ENCODE results near the gene PARD6B. TPM values are rescaled to one million over a fixed set of nuclear protein-coding genes. Genes with fewer than 3 reads are reported as not detected.

Gene PARD6B
- total RNA-seq, 1 donor from 2014 or later: 45.7 TPM

GRCh38 chr20:50720026-50720425 lies 11.4 kb upstream of the PARD6B start:
- H3K9me3 Mint-ChIP-seq: no peaks in the 10 kb centered on the region
- H3K27ac Mint-ChIP-seq: no peak overlapping the region
- peaks cover 16% of the 10 kb centered on the region for H3K4me1 ChIP-seq
- TF ChIP-seq EZH2phosphoT487 (IDR thresholded peaks at IDR 0.05) (no peak), CTCF (IDR thresholded peaks at IDR 0.05) (no peak), EZH2 (IDR thresholded peaks at IDR 0.05) (no peak)
- H3K79me2 ChIP-seq (ENCODE audit: low read depth): no peaks in the 10 kb centered on the region
- H4K20me1 ChIP-seq (ENCODE audit: low read depth): no peaks in the 10 kb centered on the region
- no peak for DNase-seq (ENCODE audit: low spot score)
- H3K4me3 ChIP-seq: no peak overlapping the region
- no peaks in the 10 kb centered on the region for H3K27me3 ChIP-seq
- H3K4me2 ChIP-seq: no peak overlapping the region
- H3K27me3 Mint-ChIP-seq (ENCODE audit: insufficient read depth, low read depth): peaks cover 6% of the 10 kb centered on the region
- no peaks in the 10 kb centered on the region for H3K36me3 Mint-ChIP-seq
- H3K27ac ChIP-seq: no peak overlapping the region
- H3K9me3 ChIP-seq (ENCODE audit: low read depth): no peaks in the 10 kb centered on the region
- H3K4me1 Mint-ChIP-seq: peaks cover 12% of the 10 kb centered on the region
- H3K9ac ChIP-seq: no peak overlapping the region
- peaks cover 18% of the 10 kb centered on the region for H3F3A ChIP-seq (ENCODE audit: low read depth)
- no peak overlapping the region for H2AFZ ChIP-seq (replicated peaks)
- no peak overlapping the region for H3K4me3 Mint-ChIP-seq
- H3K36me3 ChIP-seq: no peaks in the 10 kb centered on the region

GRCh38 chr20:50720582-50720981 lies 10.8 kb upstream of the PARD6B start:
- Mint-ChIP-seq H3K27ac (no peak overlapping the region), H3K27me3 (ENCODE audit: insufficient read depth, low read depth) (peaks cover 6% of the 10 kb centered on the region), H3K4me1 (peaks cover 12% of the 10 kb centered on the region), H3K4me3 (no peak overlapping the region), H3K9me3 (no peaks in the 10 kb centered on the region), H3K36me3 (no peaks in the 10 kb centered on the region)
- H3K9ac ChIP-seq: no peak overlapping the region
- H3K4me1 ChIP-seq: peaks cover 21% of the 10 kb centered on the region
- no peaks in the 10 kb centered on the region for H3K79me2 ChIP-seq (ENCODE audit: low read depth)
- no peak overlapping the region for H2AFZ ChIP-seq (replicated peaks)
- no peaks in the 10 kb centered on the region for H3K27me3 ChIP-seq
- H3K4me3 ChIP-seq: no peak overlapping the region
- DNase-seq (ENCODE audit: low spot score): no peak
- no peaks in the 10 kb centered on the region for H4K20me1 ChIP-seq (ENCODE audit: low read depth)
- H3K4me2 ChIP-seq: no peak overlapping the region
- H3F3A ChIP-seq (ENCODE audit: low read depth): peaks cover 24% of the 10 kb centered on the region
- H3K36me3 ChIP-seq: no peaks in the 10 kb centered on the region
- TF ChIP-seq EZH2 (IDR thresholded peaks at IDR 0.05) (no peak), EZH2phosphoT487 (IDR thresholded peaks at IDR 0.05) (no peak), CTCF (IDR thresholded peaks at IDR 0.05) (no peak)
- no peaks in the 10 kb centered on the region for H3K9me3 ChIP-seq (ENCODE audit: low read depth)
- H3K27ac ChIP-seq: no peak overlapping the region

GRCh38 chr20:50721881-50722281 lies 9.5 kb upstream of the PARD6B start:
- no peaks in the 10 kb centered on the region for H3K9me3 ChIP-seq (ENCODE audit: low read depth)
- Mint-ChIP-seq H3K36me3 (no peaks in the 10 kb centered on the region), H3K4me3 (no peak overlapping the region), H3K4me1 (peaks cover 16% of the 10 kb centered on the region), H3K9me3 (no peaks in the 10 kb centered on the region), H3K27me3 (ENCODE audit: insufficient read depth, low read depth) (peaks cover 6% of the 10 kb centered on the region), H3K27ac (peak overlapping the region; percentile 51)
- no peaks in the 10 kb centered on the region for H3K79me2 ChIP-seq (ENCODE audit: low read depth)
- DNase-seq (ENCODE audit: low spot score): no peak
- no peak overlapping the region for H2AFZ ChIP-seq (replicated peaks)
- H3K4me2 ChIP-seq: no peak overlapping the region
- no peaks in the 10 kb centered on the region for H3K36me3 ChIP-seq
- no peaks in the 10 kb centered on the region for H4K20me1 ChIP-seq (ENCODE audit: low read depth)
- peaks cover 24% of the 10 kb centered on the region for H3K4me1 ChIP-seq
- H3F3A ChIP-seq (ENCODE audit: low read depth): peaks cover 31% of the 10 kb centered on the region
- no peaks in the 10 kb centered on the region for H3K27me3 ChIP-seq
- TF ChIP-seq CTCF (IDR thresholded peaks at IDR 0.05) (no peak), EZH2phosphoT487 (IDR thresholded peaks at IDR 0.05) (no peak), EZH2 (IDR thresholded peaks at IDR 0.05) (no peak)
- H3K9ac ChIP-seq: no peak overlapping the region
- no peak overlapping the region for H3K27ac ChIP-seq
- no peak overlapping the region for H3K4me3 ChIP-seq
